Activated CD4-positive, alpha-beta T cell treated with anti-CD3 and anti-CD28 coated beads, Interleukin-2, amount 50 U/mL, for 1 hour (primary cell): ENCODE results near the gene SEC24A.
"Not testable (repeated sequence)": the region's sequence is repeated elsewhere in the genome, so short reads cannot be mapped to it uniquely, and the experiment has no call there.

Experiments used
- DNase-seq: peaks from one replicate; pipeline ENCODE4 v3.0.0-alpha.2; 2020

Gene SEC24A

GRCh38 chr5:134758504-134759341 is 110.1 kb downstream of the SEC24A start, which contains the start of gene DDX46:
Gene DDX46, plus strand, starts transcription at chr5:134758779. Its CDS starts 160 bp downstream, at chr5:134758939.
- peak; percentile 94 for DNase-seq

DNA sequence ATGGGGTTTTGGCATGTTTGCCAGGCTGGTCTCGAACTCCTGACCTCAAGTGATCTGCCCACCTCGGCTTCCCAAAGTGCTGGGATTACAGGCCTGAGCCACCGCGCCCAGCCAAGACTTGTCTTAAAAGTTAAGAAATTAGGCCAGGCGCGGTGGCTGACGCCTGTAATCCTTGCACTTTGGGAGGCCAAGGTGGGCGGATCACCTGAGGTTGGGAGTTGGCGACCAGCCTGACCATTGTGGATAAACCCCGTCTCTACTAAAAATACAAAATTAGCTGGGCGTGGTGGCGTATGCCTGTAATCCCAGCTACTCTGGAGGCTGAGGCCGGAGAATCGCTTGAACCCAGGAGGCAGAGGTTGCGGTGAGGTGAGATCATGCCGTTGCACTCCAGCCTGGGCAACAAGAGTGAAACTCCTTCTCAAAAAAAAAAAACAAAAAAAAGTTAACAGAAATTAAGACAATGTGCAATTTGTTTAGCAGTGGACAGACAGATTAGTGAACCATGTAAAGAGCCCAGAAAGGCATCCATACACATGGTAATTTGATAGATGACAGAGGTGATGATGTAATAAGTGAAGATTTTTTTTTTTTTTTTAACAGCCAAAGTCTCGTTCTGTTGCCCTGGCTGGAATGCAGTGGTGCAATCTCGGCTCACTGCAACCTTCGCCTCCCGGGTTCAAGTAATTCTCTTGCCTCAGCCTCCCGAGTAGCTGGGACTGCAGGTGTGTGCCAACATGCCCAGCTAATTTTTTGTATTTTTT is 119.1 kb downstream of the SEC24A start:
- DNase-seq, result not testable (repeated sequence)

- DNase-seq, result no peak
Measured at GRCh38 chr5:134769206-134769605, 120.6 kb downstream of the SEC24A start.

DNA sequence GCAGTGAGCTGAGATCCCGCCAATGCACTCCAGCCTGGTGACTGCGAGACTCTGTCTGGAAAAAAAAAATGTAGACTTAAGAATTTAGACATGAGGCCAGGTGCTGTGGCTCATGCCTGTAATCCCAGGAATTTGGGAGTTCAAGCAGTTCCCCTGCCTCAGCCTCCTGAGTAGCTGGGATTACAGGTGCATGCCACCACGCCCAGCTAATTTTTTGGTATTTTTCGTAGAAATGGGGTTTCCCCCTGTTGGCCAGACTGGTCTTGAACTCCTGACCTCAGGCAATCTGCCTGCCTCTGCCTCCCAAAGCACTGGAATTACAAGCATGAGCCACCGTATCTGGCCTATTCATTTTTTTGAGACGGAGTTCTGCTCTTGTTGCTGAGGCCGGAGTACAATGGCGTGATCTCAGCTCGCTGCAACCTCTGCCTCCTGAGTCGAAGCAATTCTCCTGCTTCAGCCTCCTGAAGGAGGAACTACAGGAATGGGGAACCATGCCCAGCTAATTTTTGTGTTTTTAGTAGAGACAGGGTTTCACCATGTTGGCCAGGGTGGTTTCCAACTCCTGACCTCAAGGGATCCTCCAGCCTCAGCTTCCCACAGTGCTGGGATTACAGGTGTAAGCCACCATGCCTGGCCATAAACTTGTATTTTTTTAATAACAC is 124.0 kb downstream of the SEC24A start:
- DNase-seq, result no peak

- no peak for DNase-seq
Measured at GRCh38 chr5:134777366-134777765, 128.8 kb downstream of the SEC24A start.
